ENCODE measurements around the gene SLC6A19. TPM values are rescaled to one million over a fixed set of nuclear protein-coding genes. Genes with fewer than 3 reads are reported as not detected.

SLC6A19 gene
- total and polyA plus RNA-seq, 2 experiments from 2014 or later = 5.2 to 5.8 TPM

DNA sequence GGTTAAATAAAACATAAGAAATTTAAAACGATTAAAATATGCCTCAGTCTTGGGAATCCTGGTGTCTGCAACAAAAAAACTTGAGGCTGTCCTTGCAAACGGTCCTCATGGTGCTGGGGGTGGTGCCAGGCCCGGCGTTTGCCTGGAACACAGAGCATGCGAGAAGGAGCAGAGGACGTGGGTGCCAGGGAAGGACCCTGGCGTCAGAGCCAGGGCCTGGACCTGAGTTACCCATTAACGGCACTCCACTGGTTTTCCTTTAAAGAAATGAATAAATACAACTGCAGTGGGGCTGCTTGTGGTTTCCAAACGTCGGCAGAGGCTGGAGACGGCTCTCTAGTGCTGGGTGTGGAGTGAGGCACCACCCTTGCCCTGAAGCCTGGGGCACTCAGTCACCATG is 23.7 kb downstream of the SLC6A19 start, which contains the start of gene SLC6A18:
TSS of gene SLC6A18 (plus strand) at position 301 of the 400 bp plus-strand sequence. CDS start at position 398, 97 bp downstream.
- Histone ChIP-seq H3K4me3 (no peak within 1 kb of the TSS), H3K79me2 (no peaks in the 10 kb centered on the region), H3K9me3 (ENCODE audit: low read depth) (no peaks in the 10 kb centered on the region), H3K27ac (no peak within 1 kb of the TSS), H3K9me2 (replicated peaks; ENCODE audit: insufficient read depth) (no peaks in the 10 kb centered on the region), H2AFZ (no peak within 1 kb of the TSS), H3K4me1 (ENCODE audit: insufficient read depth) (no peaks in the 10 kb centered on the region), H3K27me3 (no peaks in the 10 kb centered on the region), H3K36me3 (replicated peaks; ENCODE audit: insufficient read depth, low read depth) (no peaks in the 10 kb centered on the region), H3K4me2 (no peak within 1 kb of the TSS), H4K20me1 (ENCODE audit: insufficient read depth, poor library complexity, severe bottlenecking) (no peaks in the 10 kb centered on the region)
- WGBS (ENCODE audit: low lambda C conversion rate, missing lambda C conversion rate) = 82% methylated on average over 11 of the region's 11 CpGs
- DNase-seq (ENCODE audit: low spot score) = no peak
- TF ChIP-seq EZH2phosphoT487 (IDR thresholded peaks at IDR 0.05; ENCODE audit: low read depth, severe bottlenecking, unreplicated experiment) (no peak), EZH2 (IDR thresholded peaks at IDR 0.05; ENCODE audit: borderline replicate concordance) (no peak)
- TF ChIP-seq, protein P1, sequence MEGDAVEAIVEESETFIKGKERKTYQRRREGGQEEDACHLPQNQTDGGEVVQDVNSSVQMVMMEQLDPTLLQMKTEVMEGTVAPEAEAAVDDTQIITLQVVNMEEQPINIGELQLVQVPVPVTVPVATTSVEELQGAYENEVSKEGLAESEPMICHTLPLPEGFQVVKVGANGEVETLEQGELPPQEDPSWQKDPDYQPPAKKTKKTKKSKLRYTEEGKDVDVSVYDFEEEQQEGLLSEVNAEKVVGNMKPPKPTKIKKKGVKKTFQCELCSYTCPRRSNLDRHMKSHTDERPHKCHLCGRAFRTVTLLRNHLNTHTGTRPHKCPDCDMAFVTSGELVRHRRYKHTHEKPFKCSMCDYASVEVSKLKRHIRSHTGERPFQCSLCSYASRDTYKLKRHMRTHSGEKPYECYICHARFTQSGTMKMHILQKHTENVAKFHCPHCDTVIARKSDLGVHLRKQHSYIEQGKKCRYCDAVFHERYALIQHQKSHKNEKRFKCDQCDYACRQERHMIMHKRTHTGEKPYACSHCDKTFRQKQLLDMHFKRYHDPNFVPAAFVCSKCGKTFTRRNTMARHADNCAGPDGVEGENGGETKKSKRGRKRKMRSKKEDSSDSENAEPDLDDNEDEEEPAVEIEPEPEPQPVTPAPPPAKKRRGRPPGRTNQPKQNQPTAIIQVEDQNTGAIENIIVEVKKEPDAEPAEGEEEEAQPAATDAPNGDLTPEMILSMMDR (IDR thresholded peaks at IDR 0.05; ENCODE audit: poor library complexity) = no peak

DNA sequence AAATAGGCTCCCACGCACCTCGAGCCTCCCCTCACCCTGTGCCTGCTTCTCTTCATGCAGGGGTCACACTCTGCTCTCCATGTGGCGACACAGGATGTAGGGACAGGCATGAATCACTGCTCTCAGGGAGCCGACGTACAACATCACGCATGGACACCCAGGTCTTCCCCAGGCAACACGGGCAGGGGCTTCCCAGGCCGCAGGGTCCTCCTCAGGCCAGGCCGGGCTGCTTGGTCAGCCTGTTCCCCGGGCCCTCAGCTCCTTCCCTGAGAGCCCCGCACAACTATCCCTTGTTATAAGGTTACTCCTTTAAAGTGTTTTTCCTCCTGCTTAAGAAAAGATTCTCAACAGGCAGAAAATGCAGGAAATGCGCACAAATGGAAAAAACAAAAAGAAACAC is 24.8 kb downstream of the SLC6A19 start:
- Histone ChIP-seq H3K36me3 (replicated peaks; ENCODE audit: insufficient read depth, low read depth) (no peaks in the 10 kb centered on the region), H4K20me1 (ENCODE audit: insufficient read depth, poor library complexity, severe bottlenecking) (no peaks in the 10 kb centered on the region), H2AFZ (no peak overlapping the region), H3K4me3 (no peak overlapping the region), H3K4me1 (ENCODE audit: insufficient read depth) (no peaks in the 10 kb centered on the region), H3K4me2 (no peak overlapping the region), H3K79me2 (no peaks in the 10 kb centered on the region), H3K9me3 (ENCODE audit: low read depth) (no peaks in the 10 kb centered on the region), H3K9me2 (replicated peaks; ENCODE audit: insufficient read depth) (no peaks in the 10 kb centered on the region), H3K27ac (no peak overlapping the region), H3K27me3 (no peaks in the 10 kb centered on the region)
- no peak for TF ChIP-seq EZH2 (IDR thresholded peaks at IDR 0.05; ENCODE audit: borderline replicate concordance)
- WGBS (ENCODE audit: low lambda C conversion rate, missing lambda C conversion rate) = 90% methylated on average over 10 of the region's 12 CpGs
- DNase-seq (ENCODE audit: low spot score) = no peak

- 88% methylated on average over 31 of the region's 50 CpGs for WGBS (ENCODE audit: low lambda C conversion rate, missing lambda C conversion rate)
- no peaks in the 10 kb centered on the region for H3K27me3 ChIP-seq
Observed at GRCh38 chr5:1226839-1227581, 25.6 kb downstream of the SLC6A19 start.

DNA sequence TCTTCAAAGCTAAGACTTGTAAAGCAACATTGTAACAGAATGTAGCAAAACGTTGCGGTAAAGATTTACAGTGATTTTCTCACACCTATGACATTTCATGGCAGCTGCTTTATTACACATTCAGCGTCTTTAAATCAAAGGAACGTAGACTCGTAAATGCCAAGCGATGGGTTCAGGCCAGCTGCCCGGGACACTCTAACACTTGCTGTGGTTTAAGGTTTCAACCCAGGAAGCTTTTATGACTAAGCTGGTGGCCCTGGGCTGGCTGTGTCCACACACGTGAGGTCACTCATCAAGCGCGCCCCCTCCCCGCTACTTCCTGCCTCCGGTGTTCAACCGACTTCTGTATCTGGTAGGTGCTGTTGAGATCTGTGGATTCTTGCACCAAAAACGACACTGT is 26.3 kb downstream of the SLC6A19 start:
- Histone ChIP-seq H3K4me3 (no peak overlapping the region), H3K9me2 (replicated peaks; ENCODE audit: insufficient read depth) (no peaks in the 10 kb centered on the region), H3K79me2 (no peaks in the 10 kb centered on the region), H2AFZ (no peak overlapping the region), H3K36me3 (replicated peaks; ENCODE audit: insufficient read depth, low read depth) (no peaks in the 10 kb centered on the region), H3K27ac (no peak overlapping the region), H4K20me1 (ENCODE audit: insufficient read depth, poor library complexity, severe bottlenecking) (no peaks in the 10 kb centered on the region), H3K9me3 (ENCODE audit: low read depth) (no peaks in the 10 kb centered on the region), H3K4me2 (no peak overlapping the region), H3K4me1 (ENCODE audit: insufficient read depth) (no peaks in the 10 kb centered on the region), H3K27me3 (no peaks in the 10 kb centered on the region)
- 33% methylated on average over 14 of the region's 14 CpGs for WGBS (ENCODE audit: low lambda C conversion rate, missing lambda C conversion rate)
- TF ChIP-seq EZH2phosphoT487 (IDR thresholded peaks at IDR 0.05; ENCODE audit: low read depth, severe bottlenecking, unreplicated experiment) (peak; percentile 44), EZH2 (IDR thresholded peaks at IDR 0.05; ENCODE audit: borderline replicate concordance) (no peak)
- TF ChIP-seq, protein P1 (IDR thresholded peaks at IDR 0.05; ENCODE audit: poor library complexity) = no peak
- peak; percentile 41 for DNase-seq (ENCODE audit: low spot score)

More at GRCh38 chr5:1226839-1227581, 25.6 kb downstream of the SLC6A19 start:
- H3K9me3 ChIP-seq (ENCODE audit: low read depth) = no peaks in the 10 kb centered on the region
- no peak overlapping the region for H3K27ac ChIP-seq
- no peaks in the 10 kb centered on the region for H4K20me1 ChIP-seq (ENCODE audit: insufficient read depth, poor library complexity, severe bottlenecking)
- H3K4me3 ChIP-seq = no peak overlapping the region
- TF ChIP-seq EZH2phosphoT487 (IDR thresholded peaks at IDR 0.05; ENCODE audit: low read depth, severe bottlenecking, unreplicated experiment) (no peak), EZH2 (IDR thresholded peaks at IDR 0.05; ENCODE audit: borderline replicate concordance) (no peak)
- TF ChIP-seq, protein P1 (IDR thresholded peaks at IDR 0.05; ENCODE audit: poor library complexity) = no peak
- no peak overlapping the region for H3K4me2 ChIP-seq
- H3K36me3 ChIP-seq (replicated peaks; ENCODE audit: insufficient read depth, low read depth) = no peaks in the 10 kb centered on the region
- no peak for DNase-seq (ENCODE audit: low spot score)
- H3K9me2 ChIP-seq (replicated peaks; ENCODE audit: insufficient read depth) = no peaks in the 10 kb centered on the region
- no peak overlapping the region for H2AFZ ChIP-seq
- H3K4me1 ChIP-seq (ENCODE audit: insufficient read depth) = no peaks in the 10 kb centered on the region
- H3K79me2 ChIP-seq = no peaks in the 10 kb centered on the region
